Ishikawa (cell line): Measurements from ENCODE around the gene NKAPL.

ENCODE experiments used
- CEBPB ChIP-seq: IDR thresholded peaks from 2 replicates; pipeline ENCODE4 v1.6.1; 2012
- CREB1 ChIP-seq: IDR thresholded peaks from 2 replicates; pipeline ENCODE4 v1.6.1; 2012; ENCODE audit warnings: low read depth
- EP300 ChIP-seq: IDR thresholded peaks from 2 replicates; pipeline ENCODE4 v1.6.1; 2012; ENCODE audit warnings: borderline replicate concordance
- FOXM1 ChIP-seq: IDR thresholded peaks from 2 replicates; pipeline ENCODE4 v1.6.1; 2012; ENCODE audit warnings: low read depth, borderline replicate concordance
- NFIC ChIP-seq: IDR thresholded peaks from 2 replicates; pipeline ENCODE4 v1.6.1; 2012
- REST ChIP-seq: IDR thresholded peaks from 2 replicates; pipeline ENCODE4 v1.6.1; 2012; ENCODE audit warnings: low read depth, mild to moderate bottlenecking
- TAF1 ChIP-seq: IDR thresholded peaks from 2 replicates; pipeline ENCODE4 v1.6.1; 2012; ENCODE audit warnings: low read depth, mild to moderate bottlenecking
- TCF12 ChIP-seq: IDR thresholded peaks from 2 replicates; pipeline ENCODE4 v1.6.1; 2012; ENCODE audit warnings: low read depth
- TEAD4 ChIP-seq: IDR thresholded peaks from 2 replicates; pipeline ENCODE4 v1.6.1; 2012
- YY1 ChIP-seq: IDR thresholded peaks from 2 replicates; pipeline ENCODE4 v1.6.1; 2012; ENCODE audit warnings: low read depth
- TF ChIP-seq, protein P1 (sequence below): IDR thresholded peaks from 2 replicates; pipeline ENCODE4 v1.6.1; 2012

GRCh38 chr6:28303570-28303969 lies 44.5 kb downstream of the NKAPL start:
- TF ChIP-seq EP300: no peak
- no peak for TF ChIP-seq REST
- TF ChIP-seq, protein P1, sequence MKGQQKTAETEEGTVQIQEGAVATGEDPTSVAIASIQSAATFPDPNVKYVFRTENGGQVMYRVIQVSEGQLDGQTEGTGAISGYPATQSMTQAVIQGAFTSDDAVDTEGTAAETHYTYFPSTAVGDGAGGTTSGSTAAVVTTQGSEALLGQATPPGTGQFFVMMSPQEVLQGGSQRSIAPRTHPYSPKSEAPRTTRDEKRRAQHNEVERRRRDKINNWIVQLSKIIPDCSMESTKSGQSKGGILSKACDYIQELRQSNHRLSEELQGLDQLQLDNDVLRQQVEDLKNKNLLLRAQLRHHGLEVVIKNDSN: no peak
- no peak for TF ChIP-seq TAF1
- no peak for TF ChIP-seq TCF12
- no peak for TF ChIP-seq CREB1
- no peak for TF ChIP-seq YY1
- no peak for TF ChIP-seq FOXM1
- no peak for TF ChIP-seq CEBPB
- TF ChIP-seq TEAD4: no peak
- no peak for TF ChIP-seq NFIC
